Subcutaneous abdominal adipose tissue (tissue), 5 donors: ENCODE data around the gene CDH18.

Experiments
- H3K27ac ChIP-seq: one replicate; pipeline ENCODE4 v1.7.0; 2013; ENCODE audit warnings: low read depth, mild to moderate bottlenecking, inconsistent platforms, low read length, moderate library complexity
- H3K27me3 ChIP-seq, 5 donors: one replicate each; pipeline ENCODE4 v1.7.0; 2013; ENCODE audit warnings: low read length in 5 of 5, inconsistent platforms in 1 of 5; ENCODE audit not compliant: control insufficient read depth in 5 of 5, insufficient read depth in 4 of 5
- H3K36me3 ChIP-seq, 5 donors: one replicate each; pipeline ENCODE4 v1.7.0; 2013; ENCODE audit warnings: low read length in 5 of 5; ENCODE audit not compliant: control insufficient read depth in 5 of 5, insufficient read depth in 5 of 5
- H3K4me1 ChIP-seq, 5 donors: one replicate each; pipeline ENCODE4 v1.7.0; 2013; ENCODE audit warnings: low read length in 5 of 5, mild to moderate bottlenecking in 3 of 5, moderate library complexity in 1 of 5; ENCODE audit not compliant: control insufficient read depth in 5 of 5, insufficient read depth in 5 of 5
- H3K4me3 ChIP-seq, 5 donors: one replicate each; pipeline ENCODE4 v1.7.0; 2013; ENCODE audit warnings: low read length in 5 of 5, low read depth in 1 of 5
- H3K9ac ChIP-seq, 5 donors: one replicate each; pipeline ENCODE4 v1.7.0; 2013; ENCODE audit warnings: low read length in 5 of 5, mild to moderate bottlenecking in 4 of 5, moderate library complexity in 3 of 5
- H3K9me3 ChIP-seq, 5 donors: one replicate each; pipeline ENCODE4 v1.7.0; 2013; ENCODE audit warnings: low read length in 5 of 5; ENCODE audit not compliant: control insufficient read depth in 5 of 5
- donor health status: healthy.
- donor health status: healthy.
- donor health status: healthy.
- donor health status: healthy.
- donor health status: healthy.

CDH18 gene

DNA sequence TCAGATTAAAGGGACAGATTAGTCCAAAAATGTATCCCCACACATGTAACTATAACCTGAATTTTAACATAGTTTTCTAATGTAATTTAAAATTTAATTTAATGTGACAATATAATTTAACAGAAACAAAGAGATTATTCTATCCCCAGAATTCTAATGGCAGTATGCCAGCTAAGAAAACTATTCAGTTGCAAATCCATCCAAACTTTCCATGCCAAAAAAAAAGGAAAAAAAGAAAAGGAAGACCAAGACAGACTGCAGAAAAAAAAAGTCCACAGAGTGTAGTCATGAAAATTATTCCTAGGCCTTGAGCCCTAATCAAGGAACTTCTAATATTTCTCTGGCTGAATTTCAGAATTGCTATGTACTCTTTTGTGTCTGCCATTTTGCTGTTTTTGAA is 217.6 kb downstream of the CDH18 start:
- Histone ChIP-seq H3K9me3 (no peaks in the 10 kb centered on the region), H3K9ac (no peak overlapping the region), H3K27ac (no peak overlapping the region), H3K4me3 (no peak overlapping the region), H3K27me3 (no peaks in the 10 kb centered on the region), H3K36me3 (no peaks in the 10 kb centered on the region), H3K4me1 (no peaks in the 10 kb centered on the region)

DNA sequence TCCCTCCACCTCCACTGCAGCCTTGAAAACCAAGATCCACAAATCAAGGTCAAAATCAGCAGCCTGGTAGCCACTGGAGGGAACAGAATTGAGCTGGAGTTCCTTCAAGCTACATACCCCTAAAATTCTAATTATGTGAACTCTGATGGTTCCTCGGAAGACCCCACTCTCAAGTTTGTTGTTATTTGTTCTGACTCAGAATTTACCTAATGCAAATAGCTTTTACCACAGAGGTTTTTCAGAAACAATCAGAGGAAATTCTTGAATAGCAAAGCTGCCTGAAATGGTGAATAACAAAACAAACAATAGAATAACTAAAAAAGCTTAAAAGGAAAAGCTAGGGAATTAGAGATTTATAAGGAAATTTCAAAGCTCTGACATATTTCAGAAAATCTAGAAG is 220.0 kb downstream of the CDH18 start:
- H3K4me1 ChIP-seq = no peaks in the 10 kb centered on the region
- no peak overlapping the region for H3K27ac ChIP-seq
- no peaks in the 10 kb centered on the region for H3K36me3 ChIP-seq
- no peaks in the 10 kb centered on the region for H3K9me3 ChIP-seq
- no peak overlapping the region for H3K9ac ChIP-seq
- H3K27me3 ChIP-seq = no peaks in the 10 kb centered on the region
- H3K4me3 ChIP-seq = no peak overlapping the region

DNA sequence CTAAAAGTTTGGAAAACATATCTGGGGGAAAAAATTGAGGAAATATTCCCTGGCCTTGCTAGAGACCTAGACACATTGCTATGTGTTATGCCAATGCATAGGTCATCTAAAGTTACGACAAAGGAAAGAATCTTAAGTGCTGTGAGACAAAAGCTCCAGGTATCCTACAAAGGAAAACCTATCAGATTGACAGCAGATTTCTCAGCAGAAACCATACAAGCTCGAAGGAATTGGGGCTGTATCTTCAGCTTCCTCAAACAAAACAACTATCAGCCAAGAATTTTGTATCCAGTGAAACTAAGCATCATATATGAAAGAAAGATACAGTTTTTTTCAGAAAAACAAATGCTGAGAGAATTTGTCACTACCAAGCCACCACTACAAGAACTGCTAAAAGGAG is 234.4 kb downstream of the CDH18 start:
- H3K36me3 ChIP-seq = no peaks in the 10 kb centered on the region
- no peaks in the 10 kb centered on the region for H3K4me1 ChIP-seq
- H3K9ac ChIP-seq = no peak overlapping the region
- H3K27me3 ChIP-seq = no peaks in the 10 kb centered on the region
- no peak overlapping the region for H3K4me3 ChIP-seq
- peaks cover 0 to 10% (median 6%) of the 10 kb centered on the region in 5 donors for H3K9me3 ChIP-seq
- no peak overlapping the region for H3K27ac ChIP-seq

DNA sequence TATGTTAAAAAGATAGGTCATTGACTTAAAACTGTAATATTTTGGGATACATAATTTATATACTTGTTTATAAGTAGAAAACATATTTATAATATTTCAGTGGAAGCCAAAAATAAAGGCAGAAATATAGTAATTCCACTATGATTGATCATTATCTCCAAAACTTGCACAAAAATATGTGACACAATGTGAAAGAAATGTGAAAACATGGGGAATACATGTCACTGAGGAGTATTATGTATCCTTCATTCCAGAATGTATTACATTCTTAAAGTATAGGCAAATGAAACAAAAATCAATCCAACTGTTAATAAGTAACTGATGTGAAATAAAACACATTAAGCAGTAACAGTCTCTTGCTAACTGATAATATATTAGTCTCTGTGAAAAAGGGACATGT is 236.7 kb downstream of the CDH18 start:
- Histone ChIP-seq H3K4me3 (no peak overlapping the region), H3K4me1 (no peaks in the 10 kb centered on the region), H3K27me3 (no peaks in the 10 kb centered on the region), H3K9ac (no peak overlapping the region), H3K27ac (no peak overlapping the region), H3K9me3 (peaks cover 0 to 7% (median 3%) of the 10 kb centered on the region in 5 donors), H3K36me3 (no peaks in the 10 kb centered on the region)

DNA sequence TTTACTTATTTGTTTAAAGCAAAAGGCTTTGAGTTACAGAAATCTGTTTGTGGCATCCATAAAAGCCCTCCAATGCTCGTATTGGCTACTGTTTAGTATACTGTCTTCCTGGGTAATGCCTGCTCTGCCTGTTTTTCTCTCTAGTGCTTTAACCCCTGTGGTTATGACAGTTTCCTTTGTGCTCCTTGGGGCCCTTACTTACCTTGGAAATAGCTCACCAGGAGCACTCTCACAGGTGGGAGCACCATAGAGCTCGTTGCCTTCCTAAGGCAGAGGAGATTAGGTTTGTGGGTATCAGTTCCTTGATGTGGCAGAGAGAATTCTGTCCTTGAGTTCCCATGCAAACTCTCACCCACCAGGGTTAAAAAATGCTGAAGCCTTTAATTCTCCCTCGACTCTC is 242.8 kb downstream of the CDH18 start:
- Histone ChIP-seq H3K4me3 (no peak overlapping the region), H3K4me1 (no peaks in the 10 kb centered on the region), H3K9me3 (no peaks in the 10 kb centered on the region), H3K27me3 (no peaks in the 10 kb centered on the region), H3K9ac (no peak overlapping the region), H3K27ac (no peak overlapping the region), H3K36me3 (no peaks in the 10 kb centered on the region)

DNA sequence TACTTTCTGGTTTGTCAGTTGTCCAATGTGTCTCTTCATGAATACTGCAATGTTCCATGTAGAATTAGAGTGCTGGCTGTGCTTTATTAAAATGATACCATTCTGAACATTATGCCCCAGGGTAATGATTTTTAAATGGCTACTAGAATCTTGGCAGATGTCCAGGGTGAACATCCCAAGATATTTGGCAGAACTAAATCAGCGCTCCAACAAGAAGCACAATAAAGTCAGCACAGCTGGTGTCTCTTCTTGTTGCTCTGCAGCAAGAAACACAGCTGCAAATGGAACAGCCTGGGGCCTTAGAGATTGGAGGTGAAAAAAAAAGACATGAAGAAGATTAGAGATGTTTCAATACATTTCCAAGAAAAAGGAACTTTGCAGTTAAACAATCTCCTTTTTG is 248.3 kb downstream of the CDH18 start:
- Histone ChIP-seq H3K9me3 (no peaks in the 10 kb centered on the region), H3K27me3 (no peaks in the 10 kb centered on the region), H3K27ac (no peak overlapping the region), H3K9ac (no peak overlapping the region), H3K4me1 (no peaks in the 10 kb centered on the region), H3K4me3 (no peak overlapping the region), H3K36me3 (no peaks in the 10 kb centered on the region)

DNA sequence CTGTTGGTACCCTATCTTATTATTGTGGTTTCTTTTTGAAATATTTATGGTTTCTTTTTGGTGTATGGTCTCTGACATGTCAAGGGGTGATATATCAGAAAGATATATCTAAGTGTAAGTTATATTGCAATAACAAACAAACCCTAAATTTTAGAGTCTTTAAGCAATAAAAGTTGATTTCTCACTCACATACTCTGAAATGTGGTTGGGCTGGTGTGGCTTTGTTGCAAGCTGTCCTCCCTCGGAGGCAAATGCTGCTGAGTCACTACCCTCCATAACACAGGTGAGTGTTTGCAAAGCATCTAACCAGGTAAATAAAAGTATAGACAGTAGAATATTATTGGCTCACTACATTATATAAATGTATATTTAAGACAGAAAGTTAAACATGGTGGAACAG is 253.2 kb downstream of the CDH18 start:
- H3K27ac ChIP-seq = no peak overlapping the region
- no peak overlapping the region for H3K4me3 ChIP-seq
- no peak overlapping the region for H3K9ac ChIP-seq
- H3K4me1 ChIP-seq = no peaks in the 10 kb centered on the region
- peaks cover 0 to 7% (median 6%) of the 10 kb centered on the region in 5 donors for H3K9me3 ChIP-seq
- no peaks in the 10 kb centered on the region for H3K27me3 ChIP-seq
- H3K36me3 ChIP-seq = no peaks in the 10 kb centered on the region

DNA sequence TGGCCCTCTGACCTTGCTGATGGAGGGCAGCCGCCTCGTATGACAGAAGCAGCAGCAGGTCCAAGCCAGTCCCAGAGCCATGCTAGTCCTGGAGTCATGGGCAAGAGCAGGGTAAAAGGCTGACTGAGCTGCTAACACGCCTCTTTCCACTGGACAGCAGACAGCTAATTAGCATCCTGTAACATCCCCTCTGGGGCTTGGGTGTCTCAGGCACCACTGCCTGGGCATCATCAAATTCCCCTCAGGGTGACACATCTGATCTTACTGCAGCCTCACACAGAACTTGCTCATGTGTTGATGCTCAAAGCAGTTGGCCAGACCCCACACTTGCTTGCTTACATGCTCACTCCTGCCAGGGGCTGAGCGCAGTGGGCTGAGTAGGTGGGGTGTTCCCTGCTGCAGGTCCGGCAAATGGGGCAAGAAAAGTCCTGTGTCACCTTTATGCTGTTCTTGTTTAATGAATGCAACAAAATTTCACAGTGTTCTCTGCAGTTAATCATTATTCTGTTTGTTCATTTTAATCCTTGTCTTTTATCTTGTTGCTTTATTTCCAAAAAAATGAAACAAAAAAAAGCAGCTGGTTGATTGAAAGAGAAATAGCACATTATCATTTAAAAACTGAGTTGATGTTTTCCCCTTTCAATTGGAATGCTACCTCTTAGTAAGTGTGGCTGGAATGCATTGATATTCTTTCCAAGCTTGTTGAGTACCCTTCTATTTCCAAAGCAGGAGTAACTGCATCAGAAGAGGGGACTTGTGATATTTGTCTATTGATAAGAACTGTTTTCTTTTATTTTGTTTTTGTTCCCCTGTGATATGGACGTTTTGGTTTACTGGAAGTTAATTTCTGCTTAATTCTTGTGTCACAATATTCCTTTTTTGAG is 254.1 kb downstream of the CDH18 start:
- Histone ChIP-seq H3K27me3 (no peaks in the 10 kb centered on the region), H3K9me3 (peaks cover 0 to 7% (median 6%) of the 10 kb centered on the region in 5 donors), H3K4me1 (no peaks in the 10 kb centered on the region), H3K36me3 (no peaks in the 10 kb centered on the region), H3K4me3 (no peak overlapping the region), H3K27ac (no peak overlapping the region), H3K9ac (no peak overlapping the region)

DNA sequence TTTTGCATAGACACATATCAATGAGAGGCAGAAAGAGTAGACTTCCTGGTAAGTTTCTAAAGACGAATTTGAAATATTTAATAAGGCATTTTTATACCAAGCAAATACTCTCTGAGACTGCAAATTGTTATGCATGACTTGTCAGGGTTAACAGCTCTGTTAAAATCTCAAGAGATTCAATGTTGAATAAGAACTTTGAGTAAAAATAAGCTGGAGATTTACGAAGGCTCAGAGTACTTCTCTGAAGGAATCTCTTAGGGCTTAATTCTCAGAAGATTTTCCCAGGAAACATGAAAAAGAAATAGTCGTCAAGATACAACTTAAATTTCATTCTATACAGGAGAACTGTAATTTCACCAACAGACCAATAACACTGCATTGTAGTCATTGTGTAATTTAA is 259.4 kb downstream of the CDH18 start:
- Histone ChIP-seq H3K9ac (no peak overlapping the region), H3K9me3 (peaks cover 0 to 5% (median 2%) of the 10 kb centered on the region in 5 donors)

DNA sequence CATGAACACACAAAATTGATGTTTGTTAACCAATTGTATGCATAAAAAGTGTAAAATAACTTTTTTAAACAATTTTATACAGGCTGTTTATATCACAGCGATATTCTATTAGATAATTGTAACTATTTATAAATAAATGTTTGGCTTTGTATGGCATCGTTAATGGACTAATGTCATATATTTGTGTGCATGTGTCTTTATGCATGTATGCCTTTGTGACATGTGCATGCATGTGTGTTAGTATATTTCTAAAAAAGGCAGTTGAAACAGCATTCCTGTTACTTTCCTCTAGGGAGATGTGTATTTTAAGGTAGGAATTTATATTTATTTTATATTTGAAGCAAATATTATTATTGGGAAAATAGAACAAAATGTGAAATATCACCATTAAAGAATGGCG is 268.9 kb downstream of the CDH18 start:
- Histone ChIP-seq H3K4me3 (no peak overlapping the region), H3K36me3 (no peaks in the 10 kb centered on the region), H3K27ac (no peak overlapping the region), H3K9ac (no peak overlapping the region), H3K27me3 (no peaks in the 10 kb centered on the region), H3K9me3 (no peaks in the 10 kb centered on the region), H3K4me1 (no peaks in the 10 kb centered on the region)

More for the DNA sequence above, 259.4 kb downstream of the CDH18 start:
- Histone ChIP-seq H3K4me1 (no peaks in the 10 kb centered on the region), H3K27ac (no peak overlapping the region), H3K4me3 (no peak overlapping the region), H3K36me3 (no peaks in the 10 kb centered on the region), H3K27me3 (no peaks in the 10 kb centered on the region)
